Stimulated activated CD8-positive, alpha-beta memory T cell treated with anti-CD3 and anti-CD28 coated beads, Interleukin-15, amount 100 ng/mL, for 24 hours (primary cell): ENCODE measurements around the gene SYNPR.

Source experiments
- DNase-seq: peaks from one replicate; pipeline ENCODE4 v3.0.0-alpha.2; 2020; ENCODE audit warnings: low read depth

SYNPR gene

DNA sequence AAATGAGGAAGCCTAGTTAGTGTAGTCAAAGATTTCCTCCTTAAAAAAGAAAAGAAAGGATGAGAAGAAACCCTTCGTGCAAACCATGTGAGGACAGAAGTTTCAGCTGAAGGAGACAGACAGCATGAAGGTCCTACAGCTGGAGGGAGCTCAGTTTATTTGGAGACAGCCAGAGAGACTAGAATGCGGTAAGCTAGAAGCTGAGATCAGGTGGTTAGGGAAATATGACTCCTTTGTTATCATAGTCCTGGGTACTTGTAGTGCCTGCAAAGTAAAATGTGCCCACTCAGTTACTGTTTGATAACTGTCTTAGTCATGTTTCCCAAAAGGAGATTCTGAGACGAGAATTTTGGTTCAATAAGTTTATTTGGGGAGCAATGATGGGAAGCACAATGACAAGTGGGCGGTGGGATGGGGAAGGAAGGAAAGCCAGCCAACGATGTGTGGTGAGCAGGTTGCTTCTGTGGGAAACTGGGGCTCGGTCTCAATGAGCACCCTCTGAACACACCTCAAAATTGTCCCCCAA lies 195.6 kb downstream of the SYNPR start:
- no peak for DNase-seq

- DNase-seq = no peak
Observed at GRCh38 chr3:63474828-63475518, 196.9 kb downstream of the SYNPR start.

DNA sequence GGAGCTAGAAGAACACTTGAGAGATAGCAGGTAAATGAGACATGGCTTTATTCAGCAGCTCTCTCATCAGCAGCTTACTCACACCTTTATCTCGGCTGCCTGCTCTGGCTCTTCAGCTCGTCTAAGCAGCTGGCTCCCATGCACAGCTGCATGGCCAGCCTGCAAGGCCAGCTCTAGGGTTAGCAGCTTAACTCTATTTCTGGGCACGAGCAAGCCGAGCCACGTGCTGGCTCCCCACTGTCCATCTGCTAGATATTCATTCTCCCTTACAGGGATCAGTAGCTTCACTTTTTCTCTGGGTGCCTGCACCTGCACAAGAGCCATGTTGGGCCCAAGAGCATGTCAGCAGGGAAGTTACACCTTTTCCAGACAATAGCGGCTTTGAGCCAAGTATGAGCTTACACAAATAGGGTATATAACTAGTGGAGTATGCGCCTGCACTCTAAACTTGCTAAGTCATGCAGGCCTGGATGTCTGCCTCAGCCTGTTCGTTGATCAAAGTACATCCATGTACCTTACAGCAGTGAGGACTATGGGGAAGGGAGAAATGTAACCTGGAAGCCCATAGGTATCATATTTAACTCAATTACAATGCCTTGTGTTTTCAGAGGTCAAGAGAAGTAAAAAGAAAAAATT lies 199.5 kb downstream of the SYNPR start:
- no peak for DNase-seq

DNA sequence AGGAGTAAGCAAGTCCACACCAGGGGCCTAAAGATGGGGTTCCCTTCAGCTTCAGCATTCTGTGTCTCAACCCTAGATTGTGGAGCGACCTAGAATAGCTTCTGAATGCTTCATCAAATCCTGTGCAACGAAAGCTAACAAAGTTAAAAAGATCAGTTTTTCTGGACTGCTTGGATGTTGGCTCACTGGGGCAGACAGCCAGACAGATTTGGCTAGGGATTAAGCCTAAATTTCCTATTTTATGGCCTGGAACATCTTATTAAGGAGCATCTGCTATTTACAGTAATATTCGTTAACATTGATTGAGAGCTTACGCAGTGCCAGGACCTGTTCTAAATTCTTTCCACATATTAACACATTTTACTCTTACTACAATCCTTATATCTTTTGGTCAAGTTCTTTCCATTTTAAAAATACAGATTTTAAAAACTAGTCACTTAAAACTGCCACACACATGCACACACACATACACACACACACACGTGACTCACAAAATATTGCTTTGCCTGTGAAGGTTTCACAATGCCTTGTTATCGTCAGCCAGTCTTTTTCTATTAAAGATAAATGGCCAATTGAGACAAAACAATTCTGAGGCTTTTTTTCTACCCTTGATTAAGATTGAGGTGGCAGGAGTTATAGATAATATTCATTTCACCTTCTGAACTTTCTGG lies 201.0 kb downstream of the SYNPR start:
- no peak for DNase-seq

- no peak for DNase-seq
Observed at GRCh38 chr3:63479661-63480035, 201.5 kb downstream of the SYNPR start.

DNA sequence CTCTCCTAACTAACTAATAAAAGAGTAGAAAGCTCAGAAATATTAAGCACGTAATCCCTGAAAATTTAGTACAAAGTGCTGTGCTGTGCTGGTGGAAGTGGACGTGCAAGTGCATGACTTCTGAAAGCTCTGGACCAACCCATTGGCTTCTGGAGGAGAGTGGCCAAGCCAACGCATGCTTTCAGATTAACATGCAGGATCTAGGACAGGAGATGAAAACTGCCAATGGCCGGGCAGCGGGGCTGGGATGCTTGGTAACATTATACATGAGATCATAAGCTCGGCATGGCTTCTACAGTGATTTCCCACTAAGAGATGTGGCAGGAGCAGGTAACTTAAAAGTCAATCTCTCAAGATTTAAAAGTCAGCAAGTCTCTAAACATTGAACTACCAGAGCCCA lies 203.5 kb downstream of the SYNPR start:
- DNase-seq = no peak

DNA sequence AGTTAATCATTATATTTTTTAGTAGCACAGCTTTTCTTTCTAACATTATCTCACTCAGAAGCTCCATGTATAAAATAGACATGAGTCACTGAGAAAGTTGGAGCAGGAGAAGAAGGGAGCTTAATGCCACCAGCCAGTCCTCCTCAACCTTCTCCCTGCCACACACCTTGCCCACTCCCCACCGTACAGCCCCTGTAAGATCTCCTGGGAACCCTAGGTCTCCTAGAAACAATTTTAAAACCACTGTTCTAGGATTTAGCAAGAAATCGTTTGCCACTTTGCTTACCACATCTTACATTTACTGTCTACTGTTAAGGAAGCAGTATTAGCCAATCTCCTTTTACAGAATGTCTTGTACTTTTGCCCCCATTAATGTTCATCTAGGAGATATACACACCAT lies 204.2 kb downstream of the SYNPR start:
- DNase-seq = no peak

GRCh38 chr3:63492464-63492863 lies 214.4 kb downstream of the SYNPR start:
- DNase-seq = no peak

- DNase-seq = no peak
Observed at GRCh38 chr3:63493101-63493500, 215.0 kb downstream of the SYNPR start.

- no peak for DNase-seq
Observed at GRCh38 chr3:63494646-63495045, 216.5 kb downstream of the SYNPR start.

GRCh38 chr3:63497641-63498040 lies 219.5 kb downstream of the SYNPR start:
- no peak for DNase-seq

GRCh38 chr3:63500196-63500595 lies 222.1 kb downstream of the SYNPR start:
- no peak for DNase-seq

DNA sequence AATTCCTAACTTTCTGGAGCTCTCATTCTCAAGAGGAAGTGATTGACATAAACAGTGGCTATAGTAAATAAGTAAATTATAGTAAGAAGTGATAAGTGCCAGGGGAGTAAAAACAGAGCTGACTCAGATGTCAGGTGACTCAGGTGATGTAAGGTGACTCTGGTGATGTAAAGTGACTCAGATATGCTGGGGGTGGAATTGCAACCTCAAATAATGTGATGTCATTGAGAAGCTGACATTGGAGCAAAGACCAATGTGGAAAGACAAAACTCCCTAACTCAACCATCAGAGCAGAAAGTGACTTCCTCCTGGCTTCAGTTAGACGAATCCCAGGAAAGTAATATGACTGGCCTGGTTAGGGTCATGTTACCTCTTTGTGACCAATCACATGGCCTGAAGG lies 230.2 kb downstream of the SYNPR start:
- no peak for DNase-seq

DNA sequence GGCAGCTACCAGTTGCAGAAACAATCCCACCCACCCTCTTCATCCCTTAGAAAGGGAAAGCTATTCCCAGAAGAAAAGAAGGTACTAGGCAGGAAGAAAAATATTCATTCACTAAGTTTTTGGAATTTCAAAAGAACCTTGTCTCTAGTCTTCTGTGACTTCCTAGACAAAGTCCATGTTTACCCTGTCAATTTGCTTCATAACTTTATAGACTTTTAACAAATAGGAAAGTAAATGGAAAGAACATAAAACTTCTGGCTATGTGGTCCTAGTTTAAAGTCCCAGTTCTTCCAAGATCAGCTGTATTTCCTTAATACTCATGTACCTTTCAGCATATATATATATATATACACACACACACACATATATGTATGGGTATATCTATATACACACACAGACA lies 230.7 kb downstream of the SYNPR start:
- DNase-seq = no peak

DNA sequence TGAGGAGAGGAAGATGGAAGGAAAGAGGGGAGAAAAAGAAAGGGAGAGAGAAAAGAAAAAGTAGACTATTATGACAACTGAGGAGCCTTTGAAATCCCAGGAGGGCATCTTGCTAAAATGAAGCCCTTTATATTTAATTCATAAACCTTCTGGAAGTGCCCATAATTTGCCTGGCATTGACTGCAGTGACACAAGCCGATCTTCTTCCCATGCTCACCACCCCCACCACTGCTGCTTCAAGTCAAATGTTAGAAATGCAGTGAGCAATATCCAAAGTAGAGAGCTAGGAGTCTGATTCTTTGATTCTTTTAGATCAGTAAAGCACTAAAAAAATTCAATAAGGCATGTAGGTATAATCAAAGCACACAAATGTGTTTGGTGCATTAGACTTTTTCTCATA lies 235.7 kb downstream of the SYNPR start:
- no peak for DNase-seq

DNA sequence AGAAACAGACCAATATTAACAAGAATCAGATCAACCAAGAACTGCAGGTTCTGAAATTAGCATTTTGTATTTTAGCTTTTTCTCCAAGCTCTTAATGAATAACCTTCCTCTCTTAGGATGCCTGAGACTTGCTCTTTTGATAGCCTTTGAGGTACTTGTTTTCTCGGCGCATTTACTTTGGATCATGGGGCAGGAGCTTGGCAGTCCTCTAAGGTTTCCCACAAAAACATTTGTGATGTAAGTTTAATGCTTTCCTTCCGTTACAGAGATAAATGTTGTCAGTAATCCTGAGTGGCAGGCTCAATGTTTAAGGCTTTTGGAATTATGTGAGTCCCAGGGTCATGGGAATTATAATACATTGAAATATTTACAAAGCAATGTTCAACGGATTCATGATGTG lies 236.6 kb downstream of the SYNPR start:
- no peak for DNase-seq

GRCh38 chr3:63519426-63519825 lies 241.3 kb downstream of the SYNPR start:
- DNase-seq = no peak

DNA sequence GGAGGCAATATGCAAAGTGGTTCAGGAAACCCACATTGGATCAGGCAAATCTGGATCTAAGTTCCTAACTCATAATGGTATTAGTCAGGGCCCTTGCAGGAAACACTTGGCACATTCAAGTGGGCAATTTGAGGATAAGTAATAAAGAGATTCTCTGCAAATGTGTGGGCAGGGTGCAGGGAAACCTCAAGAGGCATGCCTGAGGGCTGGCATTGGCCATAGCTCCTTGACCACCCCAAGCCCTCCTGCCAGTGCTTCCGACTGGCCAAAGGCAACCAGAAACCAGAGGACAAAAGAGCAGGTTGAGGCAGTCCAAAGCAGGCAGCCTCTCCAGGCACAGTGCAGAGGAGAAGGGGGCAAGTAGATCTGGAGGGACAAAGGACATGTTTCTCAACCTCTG lies 243.5 kb downstream of the SYNPR start:
- DNase-seq = no peak

GRCh38 chr3:63523100-63523499 lies 245.0 kb downstream of the SYNPR start:
- DNase-seq = no peak

GRCh38 chr3:63528325-63529000 lies 250.4 kb downstream of the SYNPR start:
- DNase-seq = no peak

- DNase-seq = no peak
Observed at GRCh38 chr3:63532521-63532920, 254.4 kb downstream of the SYNPR start.

DNA sequence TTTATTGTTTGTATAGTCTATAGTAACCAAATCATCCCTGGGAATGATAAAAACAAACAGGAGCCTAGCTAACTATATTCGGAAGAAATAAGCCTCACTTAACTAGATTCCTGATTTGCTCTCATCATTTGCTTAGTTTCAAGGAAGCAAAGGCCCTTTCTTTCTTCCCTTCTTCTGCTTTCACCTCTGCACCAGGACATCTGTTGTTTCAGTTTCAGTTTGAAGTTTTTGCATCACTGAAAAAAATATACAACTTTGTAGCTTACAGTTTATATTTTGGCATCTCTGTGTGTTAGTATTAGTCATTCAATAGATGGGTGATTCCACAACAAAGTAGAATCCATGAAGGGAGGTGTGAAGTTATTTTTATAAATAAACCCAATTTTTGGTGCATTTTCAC lies 260.8 kb downstream of the SYNPR start:
- no peak for DNase-seq

- no peak for DNase-seq
Observed at GRCh38 chr3:63555767-63556166, 277.7 kb downstream of the SYNPR start.
